WTC11 (cell line): ENCODE data around the gene KRTAP10-7. TPM values are rescaled to one million over a fixed set of nuclear protein-coding genes. Genes with fewer than 3 reads are reported as not detected.

Experiments used
- ATAC-seq: fragments of 200-7000 bp; cut with Tn5 transposase; 2 replicates; pipeline ENCODE4 v1.10.0; 2021; ENCODE audit warnings: mild to moderate bottlenecking, moderate library complexity
- CTCF ChIA-PET: fragments of 300-600 bp; sonication (Branson Sonifier 250); formaldehyde crosslinking; loops from one replicate; lab custom pipeline; 2021; ENCODE audit warnings: antibody characterized with exemption; lab: Charles Lee
- POLR2A ChIA-PET: fragments of 350-600 bp; sonication (Branson Sonifier 250); formaldehyde crosslinking; loops from one replicate; lab custom pipeline; 2021; ENCODE audit warnings: antibody characterized with exemption; lab: Charles Lee
- DNase-seq: peaks from one replicate; pipeline ENCODE4 v3.0.0; 2021; ENCODE audit warnings: low spot score
- H3K27ac Mint-ChIP-seq: 2 replicates; pipeline ENCODE4 v1.8.0; 2021; ENCODE audit warnings: mixed read lengths
- H3K27me3 Mint-ChIP-seq: 2 replicates; pipeline ENCODE4 v1.8.0; 2021; ENCODE audit warnings: low read depth, mild to moderate bottlenecking, moderate library complexity, mixed read lengths
- H3K36me3 Mint-ChIP-seq: 2 replicates; pipeline ENCODE4 v1.8.0; 2021; ENCODE audit warnings: mixed read lengths
- H3K4me1 Mint-ChIP-seq: 2 replicates; pipeline ENCODE4 v1.8.0; 2022; ENCODE audit warnings: mixed read lengths
- H3K4me3 Mint-ChIP-seq: 2 replicates; pipeline ENCODE4 v1.8.0; 2021; ENCODE audit warnings: mild to moderate bottlenecking, moderate library complexity, mixed read lengths
- H3K9me3 Mint-ChIP-seq: 2 replicates; pipeline ENCODE4 v1.8.0; 2021; ENCODE audit warnings: mixed read lengths
- CBFB ChIP-seq: sonication (generic); formaldehyde crosslinking; IDR thresholded peaks from 2 replicates; pipeline ENCODE4 v1.8.1; 2022; ENCODE audit warnings: mild to moderate bottlenecking, low read depth, missing genetic modification reagents
- CDX4 ChIP-seq: fragments of 250-450 bp; sonication (Bioruptor Pico); IDR thresholded peaks from 2 replicates; pipeline ENCODE4 v1.9.0; 2021; ENCODE audit warnings: moderate library complexity, mild to moderate bottlenecking, inconsistent platforms, borderline replicate concordance
- E2F4 ChIP-seq: sonication (generic); formaldehyde crosslinking; IDR thresholded peaks from 2 replicates; pipeline ENCODE4 v1.8.1; 2022; ENCODE audit warnings: low read depth, mild to moderate bottlenecking, moderate library complexity, missing genetic modification reagents, borderline replicate concordance
- EMX1 ChIP-seq: fragments of 250-450 bp; sonication (Bioruptor Pico); IDR thresholded peaks from 2 replicates; pipeline ENCODE4 v1.8.0; 2021; ENCODE audit warnings: mild to moderate bottlenecking
- ETV6 ChIP-seq: sonication (generic); formaldehyde crosslinking; IDR thresholded peaks from 2 replicates; pipeline ENCODE4 v1.8.1; 2022; ENCODE audit warnings: mild to moderate bottlenecking, missing genetic modification reagents
- JAZF1 ChIP-seq: fragments of 250-450 bp; sonication (Bioruptor Pico); IDR thresholded peaks from 2 replicates; pipeline ENCODE4 v1.9.0; 2021; ENCODE audit warnings: moderate library complexity, mild to moderate bottlenecking, inconsistent platforms
- JUN ChIP-seq: sonication (generic); formaldehyde crosslinking; IDR thresholded peaks from 2 replicates; pipeline ENCODE4 v1.8.0; 2023; ENCODE audit warnings: mild to moderate bottlenecking, missing genetic modification reagents
- MAX ChIP-seq: sonication (generic); formaldehyde crosslinking; IDR thresholded peaks from 2 replicates; pipeline ENCODE4 v1.8.0; 2022; ENCODE audit warnings: mild to moderate bottlenecking, missing genetic modification reagents
- NFE2L1 ChIP-seq: sonication (generic); formaldehyde crosslinking; IDR thresholded peaks from 2 replicates; pipeline ENCODE4 v1.8.1; 2023; ENCODE audit warnings: missing genetic modification reagents
- NR3C1 ChIP-seq: sonication (generic); formaldehyde crosslinking; conservative IDR thresholded peaks from 2 replicates; pipeline ENCODE4 v1.8.1; 2023; ENCODE audit warnings: low read depth, mild to moderate bottlenecking, missing genetic modification reagents
- SMAD4 ChIP-seq: sonication (generic); formaldehyde crosslinking; IDR thresholded peaks from 2 replicates; pipeline ENCODE4 v1.8.0; 2022; ENCODE audit warnings: mild to moderate bottlenecking, missing genetic modification reagents
- SOX15 ChIP-seq: fragments of 250-450 bp; sonication (Bioruptor Pico); IDR thresholded peaks from 2 replicates; pipeline ENCODE4 v1.9.0; 2021; ENCODE audit warnings: mild to moderate bottlenecking
- STAT6 ChIP-seq: sonication (generic); formaldehyde crosslinking; conservative IDR thresholded peaks from 2 replicates; pipeline ENCODE4 v1.8.1; 2023; ENCODE audit warnings: mild to moderate bottlenecking, low read depth, missing genetic modification reagents, moderate library complexity
- TEAD4 ChIP-seq: sonication (generic); formaldehyde crosslinking; IDR thresholded peaks from 2 replicates; pipeline ENCODE4 v1.8.0; 2022; ENCODE audit warnings: mild to moderate bottlenecking, missing genetic modification reagents
- ZNF219 ChIP-seq: sonication (generic); formaldehyde crosslinking; IDR thresholded peaks from 2 replicates; pipeline ENCODE4 v1.8.0; 2023; ENCODE audit warnings: missing genetic modification reagents, mild to moderate bottlenecking, borderline replicate concordance
- ZNF232 ChIP-seq: sonication (generic); formaldehyde crosslinking; IDR thresholded peaks from 2 replicates; pipeline ENCODE4 v1.8.0; 2022; ENCODE audit warnings: mild to moderate bottlenecking, missing genetic modification reagents
- ZSCAN18 ChIP-seq: fragments of 250-450 bp; sonication (Bioruptor Pico); IDR thresholded peaks from 2 replicates; pipeline ENCODE4 v2.1.2; 2022; ENCODE audit warnings: mild to moderate bottlenecking, moderate library complexity
- total RNA-seq: library from RNA; stranded (reverse); gene quantifications from 3 replicates; pipeline ENCODE4 v1.2.3, GENCODE V29; 2021
- TF ChIP-seq, protein P1 (sequence below): sonication (generic); formaldehyde crosslinking; IDR thresholded peaks from 2 replicates; pipeline ENCODE4 v1.8.0; 2022; ENCODE audit warnings: mild to moderate bottlenecking, missing genetic modification reagents
- TF ChIP-seq, protein P2 (sequence below): fragments of 200-600 bp; IDR thresholded peaks from 2 replicates; pipeline ENCODE4 v1.8.0; 2022; ENCODE audit warnings: antibody characterized with exemption
- TF ChIP-seq, protein P3 (sequence below): sonication (generic); formaldehyde crosslinking; IDR thresholded peaks from 2 replicates; pipeline ENCODE4 v1.8.0; 2022; ENCODE audit warnings: mild to moderate bottlenecking, missing genetic modification reagents
- TF ChIP-seq, protein P4 (sequence below): fragments of 250-450 bp; sonication (Bioruptor Pico); IDR thresholded peaks from 2 replicates; pipeline ENCODE4 v1.9.0; 2021; ENCODE audit warnings: mild to moderate bottlenecking

KRTAP10-7 gene
- total RNA-seq, 1 experiment from 2014 or later, result not detected

GRCh38 chr21:44626262-44626661 is 25.9 kb downstream of the KRTAP10-7 start:
- Mint-ChIP-seq H3K4me1 (peaks cover 3% of the 10 kb centered on the region; the same call in 1 of the 2 replicates), H3K36me3 (peaks cover 34% of the 10 kb centered on the region), H3K9me3 (peaks cover 50% of the 10 kb centered on the region), H3K27ac (no peak overlapping the region; the same call in 1 of the 2 replicates), H3K27me3 (peaks cover 5% of the 10 kb centered on the region; the same call in 1 of the 2 replicates), H3K4me3 (no peak overlapping the region)
- DNase-seq (no peak), ATAC-seq (no peak)
- ChIA-PET CTCF (interaction anchor here (0.8 to 1.2 kb wide), 2 partner anchors 8 to 116 kb away, joined by 3 to 5 read pairs; no protein-coding TSS in a partner anchor), POLR2A (no interaction called here)
- TF ChIP-seq, protein P1, sequence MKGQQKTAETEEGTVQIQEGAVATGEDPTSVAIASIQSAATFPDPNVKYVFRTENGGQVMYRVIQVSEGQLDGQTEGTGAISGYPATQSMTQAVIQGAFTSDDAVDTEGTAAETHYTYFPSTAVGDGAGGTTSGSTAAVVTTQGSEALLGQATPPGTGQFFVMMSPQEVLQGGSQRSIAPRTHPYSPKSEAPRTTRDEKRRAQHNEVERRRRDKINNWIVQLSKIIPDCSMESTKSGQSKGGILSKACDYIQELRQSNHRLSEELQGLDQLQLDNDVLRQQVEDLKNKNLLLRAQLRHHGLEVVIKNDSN (CRISPR knock-in tag), result no peak
- TF ChIP-seq CBFB (no peak), EMX1 (CRISPR knock-in tag) (no peak), SOX15 (CRISPR knock-in tag) (no peak), ZNF219 (CRISPR knock-in tag) (no peak), TEAD4 (CRISPR knock-in tag) (no peak), MAX (CRISPR knock-in tag) (no peak), NR3C1 (CRISPR knock-in tag) (no peak), ZNF232 (CRISPR knock-in tag) (no peak), ETV6 (CRISPR knock-in tag) (no peak), CDX4 (no peak), SMAD4 (CRISPR knock-in tag) (no peak), NFE2L1 (CRISPR knock-in tag) (no peak), JAZF1 (CRISPR knock-in tag) (no peak)
- TF ChIP-seq, protein P2, sequence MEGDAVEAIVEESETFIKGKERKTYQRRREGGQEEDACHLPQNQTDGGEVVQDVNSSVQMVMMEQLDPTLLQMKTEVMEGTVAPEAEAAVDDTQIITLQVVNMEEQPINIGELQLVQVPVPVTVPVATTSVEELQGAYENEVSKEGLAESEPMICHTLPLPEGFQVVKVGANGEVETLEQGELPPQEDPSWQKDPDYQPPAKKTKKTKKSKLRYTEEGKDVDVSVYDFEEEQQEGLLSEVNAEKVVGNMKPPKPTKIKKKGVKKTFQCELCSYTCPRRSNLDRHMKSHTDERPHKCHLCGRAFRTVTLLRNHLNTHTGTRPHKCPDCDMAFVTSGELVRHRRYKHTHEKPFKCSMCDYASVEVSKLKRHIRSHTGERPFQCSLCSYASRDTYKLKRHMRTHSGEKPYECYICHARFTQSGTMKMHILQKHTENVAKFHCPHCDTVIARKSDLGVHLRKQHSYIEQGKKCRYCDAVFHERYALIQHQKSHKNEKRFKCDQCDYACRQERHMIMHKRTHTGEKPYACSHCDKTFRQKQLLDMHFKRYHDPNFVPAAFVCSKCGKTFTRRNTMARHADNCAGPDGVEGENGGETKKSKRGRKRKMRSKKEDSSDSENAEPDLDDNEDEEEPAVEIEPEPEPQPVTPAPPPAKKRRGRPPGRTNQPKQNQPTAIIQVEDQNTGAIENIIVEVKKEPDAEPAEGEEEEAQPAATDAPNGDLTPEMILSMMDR, result no peak
- TF ChIP-seq, protein P3, sequence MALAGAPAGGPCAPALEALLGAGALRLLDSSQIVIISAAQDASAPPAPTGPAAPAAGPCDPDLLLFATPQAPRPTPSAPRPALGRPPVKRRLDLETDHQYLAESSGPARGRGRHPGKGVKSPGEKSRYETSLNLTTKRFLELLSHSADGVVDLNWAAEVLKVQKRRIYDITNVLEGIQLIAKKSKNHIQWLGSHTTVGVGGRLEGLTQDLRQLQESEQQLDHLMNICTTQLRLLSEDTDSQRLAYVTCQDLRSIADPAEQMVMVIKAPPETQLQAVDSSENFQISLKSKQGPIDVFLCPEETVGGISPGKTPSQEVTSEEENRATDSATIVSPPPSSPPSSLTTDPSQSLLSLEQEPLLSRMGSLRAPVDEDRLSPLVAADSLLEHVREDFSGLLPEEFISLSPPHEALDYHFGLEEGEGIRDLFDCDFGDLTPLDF (CRISPR knock-in tag), result no peak

GRCh38 chr21:44626673-44627143 is 26.3 kb downstream of the KRTAP10-7 start, which contains the start of gene KRTAP10-9:
Gene KRTAP10-9 (plus strand): TSS chr21:44627093. CDS start chr21:44627172, 79 bp downstream.
- ChIA-PET CTCF (interaction anchor here (0.7 to 0.8 kb wide), 2 partner anchors 8 to 114 kb away, joined by 3 to 5 read pairs; no protein-coding TSS in a partner anchor), POLR2A (no interaction called here)
- ATAC-seq (no peak), DNase-seq (no peak)
- Mint-ChIP-seq H3K27ac (no peak within 1 kb of the TSS; the same call in 1 of the 2 replicates), H3K4me1 (peaks cover 3% of the 10 kb centered on the region; the same call in 1 of the 2 replicates), H3K9me3 (peaks cover 50% of the 10 kb centered on the region), H3K27me3 (peaks cover 7% of the 10 kb centered on the region; the same call in 1 of the 2 replicates), H3K4me3 (no peak within 1 kb of the TSS), H3K36me3 (peaks cover 37% of the 10 kb centered on the region)
- no peak for TF ChIP-seq CBFB
- no peak for TF ChIP-seq CDX4
- TF ChIP-seq, protein P4, sequence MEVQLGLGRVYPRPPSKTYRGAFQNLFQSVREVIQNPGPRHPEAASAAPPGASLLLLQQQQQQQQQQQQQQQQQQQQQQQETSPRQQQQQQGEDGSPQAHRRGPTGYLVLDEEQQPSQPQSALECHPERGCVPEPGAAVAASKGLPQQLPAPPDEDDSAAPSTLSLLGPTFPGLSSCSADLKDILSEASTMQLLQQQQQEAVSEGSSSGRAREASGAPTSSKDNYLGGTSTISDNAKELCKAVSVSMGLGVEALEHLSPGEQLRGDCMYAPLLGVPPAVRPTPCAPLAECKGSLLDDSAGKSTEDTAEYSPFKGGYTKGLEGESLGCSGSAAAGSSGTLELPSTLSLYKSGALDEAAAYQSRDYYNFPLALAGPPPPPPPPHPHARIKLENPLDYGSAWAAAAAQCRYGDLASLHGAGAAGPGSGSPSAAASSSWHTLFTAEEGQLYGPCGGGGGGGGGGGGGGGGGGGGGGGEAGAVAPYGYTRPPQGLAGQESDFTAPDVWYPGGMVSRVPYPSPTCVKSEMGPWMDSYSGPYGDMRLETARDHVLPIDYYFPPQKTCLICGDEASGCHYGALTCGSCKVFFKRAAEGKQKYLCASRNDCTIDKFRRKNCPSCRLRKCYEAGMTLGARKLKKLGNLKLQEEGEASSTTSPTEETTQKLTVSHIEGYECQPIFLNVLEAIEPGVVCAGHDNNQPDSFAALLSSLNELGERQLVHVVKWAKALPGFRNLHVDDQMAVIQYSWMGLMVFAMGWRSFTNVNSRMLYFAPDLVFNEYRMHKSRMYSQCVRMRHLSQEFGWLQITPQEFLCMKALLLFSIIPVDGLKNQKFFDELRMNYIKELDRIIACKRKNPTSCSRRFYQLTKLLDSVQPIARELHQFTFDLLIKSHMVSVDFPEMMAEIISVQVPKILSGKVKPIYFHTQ (CRISPR knock-in tag), result no peak
- TF ChIP-seq ZSCAN18 (CRISPR knock-in tag), result no peak
- no peak for TF ChIP-seq E2F4
- no peak for TF ChIP-seq STAT6
- no peak for TF ChIP-seq JUN (CRISPR knock-in tag)
- TF ChIP-seq SMAD4 (CRISPR knock-in tag), result no peak
- no peak for TF ChIP-seq ZNF219 (CRISPR knock-in tag)
